BLaER1 treated with 17β-estradiol and CSF1 and Interleukin-3, amounts not matched to agents 10 nM and 100 nM (cell line): ENCODE data around the gene ACBD4.

Experiments
- H3K27ac ChIP-seq, 11 experiments: shearing (Covaris generic); formaldehyde crosslinking; 2 replicates each; pipeline ENCODE4 v1.8.1; 2022
- H3K27me3 ChIP-seq, 11 experiments: shearing (Covaris generic); formaldehyde crosslinking; 2 replicates each; pipeline ENCODE4 v1.8.1; 2022
- H3K36me3 ChIP-seq, 11 experiments: shearing (Covaris generic); formaldehyde crosslinking; 2 replicates each; pipeline ENCODE4 v1.8.1; 2022
- H3K4me1 ChIP-seq, 10 experiments: shearing (Covaris generic); formaldehyde crosslinking; 2 replicates each; pipeline ENCODE4 v1.8.1; 2022
- H3K4me2 ChIP-seq, 11 experiments: shearing (Covaris generic); formaldehyde crosslinking; 2 replicates each; pipeline ENCODE4 v1.8.1; 2022
- H3K4me3 ChIP-seq, 10 experiments: shearing (Covaris generic); formaldehyde crosslinking; 2 replicates each; pipeline ENCODE4 v1.8.1; 2022
- H3K9ac ChIP-seq, 11 experiments: shearing (Covaris generic); formaldehyde crosslinking; 2 replicates each; pipeline ENCODE4 v1.8.1; 2022
- H3K9me3 ChIP-seq, 11 experiments: shearing (Covaris generic); formaldehyde crosslinking; replicated peaks in 1 of 11; 2 replicates each; pipeline ENCODE4 v1.8.1; 2022
- H4K20me1 ChIP-seq, 11 experiments: shearing (Covaris generic); formaldehyde crosslinking; 2 replicates each; pipeline ENCODE4 v1.8.1; 2022
- Cebpa-rat ChIP-seq, 11 experiments: shearing (Covaris generic); IDR thresholded peaks; 2 replicates each; pipeline ENCODE4 v1.8.1; 2022

ACBD4 gene

DNA sequence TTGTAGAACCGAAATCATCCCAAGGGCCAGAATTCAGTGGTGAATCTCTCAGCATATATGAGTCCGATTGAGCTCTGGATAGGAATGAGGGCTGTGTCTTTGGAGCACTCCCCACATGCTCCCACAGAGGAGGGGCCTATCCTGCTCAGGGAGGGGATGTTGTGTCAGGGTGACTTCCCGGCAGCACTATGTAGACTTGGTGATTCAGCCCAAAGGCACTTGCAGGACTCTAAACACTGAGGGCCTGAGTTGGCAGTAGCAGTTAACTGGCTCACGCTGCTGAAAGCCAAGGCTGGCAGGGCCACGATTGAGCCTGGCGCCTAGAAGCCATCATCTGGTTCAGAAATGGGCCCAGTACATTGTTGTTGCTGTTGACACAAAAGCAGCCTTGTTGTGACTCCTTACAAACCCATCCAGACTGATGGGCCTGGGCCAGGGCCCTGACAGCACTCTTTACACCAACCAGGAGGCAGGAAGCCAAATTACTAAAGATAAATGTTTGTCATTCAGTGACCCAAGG is 42.5 kb upstream of the ACBD4 start:
- H4K20me1 ChIP-seq = peaks cover 14 to 90% (median 53%) of the 10 kb centered on the region in 11 experiments; a peak in 21 of 22 replicates
- H3K27ac ChIP-seq = no peak overlapping the region
- no peak for TF ChIP-seq Cebpa-rat (IDR thresholded peaks at IDR 0.05)
- H3K27me3 ChIP-seq = no peaks in the 10 kb centered on the region
- H3K4me1 ChIP-seq = peaks cover 0 to 7% (median 2%) of the 10 kb centered on the region in 10 experiments; a peak in 5 of 20 replicates
- peaks cover 98 to 100% (median 100%) of the 10 kb centered on the region in 11 experiments for H3K36me3 ChIP-seq
- H3K4me2 ChIP-seq = no peak overlapping the region
- H3K9me3 ChIP-seq = no peaks in the 10 kb centered on the region
- no peak overlapping the region for H3K4me3 ChIP-seq
- peak overlapping the region in 5 of 11 experiments; percentile 6 to 23 (median 7); a peak in 5 of 22 replicates for H3K9ac ChIP-seq

DNA sequence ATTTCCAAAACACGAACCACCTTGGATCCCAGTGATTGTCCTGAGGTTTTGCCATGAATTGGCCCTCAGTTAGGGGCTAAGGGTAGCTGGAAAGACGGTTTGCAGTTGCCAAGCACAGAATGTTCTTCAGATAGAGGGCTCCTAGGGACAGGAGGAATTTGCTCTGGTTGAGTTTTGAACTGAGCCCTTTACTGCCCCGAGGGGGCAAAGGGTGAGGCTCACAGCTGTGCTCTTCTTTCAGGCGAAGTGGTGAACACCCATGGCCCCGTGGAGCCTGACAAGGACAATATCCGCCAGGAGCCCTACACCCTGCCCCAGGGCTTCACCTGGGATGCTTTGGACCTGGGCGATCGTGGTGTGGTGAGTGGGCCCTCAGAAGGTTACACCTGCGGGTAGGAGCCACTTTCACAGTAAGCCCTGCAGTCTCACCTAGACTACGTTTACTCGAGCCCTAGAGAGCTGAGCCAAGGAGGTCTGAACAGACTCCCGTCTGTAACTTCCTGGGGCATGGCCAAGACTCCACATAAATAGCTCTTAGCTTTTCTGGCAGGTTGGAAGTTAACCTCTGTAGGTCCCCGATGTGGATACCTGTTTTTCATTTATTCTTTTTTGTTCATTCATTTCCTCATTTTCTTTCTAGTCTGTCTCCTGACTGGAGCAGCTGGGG is 41.9 kb upstream of the ACBD4 start:
- Histone ChIP-seq H4K20me1 (peaks cover 14 to 90% (median 49%) of the 10 kb centered on the region in 11 experiments; a peak in 21 of 22 replicates), H3K9ac (peak overlapping the region in 6 of 11 experiments; percentile 6 to 23 (median 9); a peak in 5 of 22 replicates), H3K36me3 (peaks cover 98 to 100% (median 100%) of the 10 kb centered on the region in 11 experiments), H3K27me3 (no peaks in the 10 kb centered on the region), H3K4me1 (peaks cover 0 to 7% (median 0%) of the 10 kb centered on the region in 10 experiments; a peak in 4 of 20 replicates), H3K9me3 (no peaks in the 10 kb centered on the region), H3K4me2 (no peak overlapping the region), H3K4me3 (no peak overlapping the region), H3K27ac (no peak overlapping the region)
- TF ChIP-seq Cebpa-rat (IDR thresholded peaks at IDR 0.05) = no peak

DNA sequence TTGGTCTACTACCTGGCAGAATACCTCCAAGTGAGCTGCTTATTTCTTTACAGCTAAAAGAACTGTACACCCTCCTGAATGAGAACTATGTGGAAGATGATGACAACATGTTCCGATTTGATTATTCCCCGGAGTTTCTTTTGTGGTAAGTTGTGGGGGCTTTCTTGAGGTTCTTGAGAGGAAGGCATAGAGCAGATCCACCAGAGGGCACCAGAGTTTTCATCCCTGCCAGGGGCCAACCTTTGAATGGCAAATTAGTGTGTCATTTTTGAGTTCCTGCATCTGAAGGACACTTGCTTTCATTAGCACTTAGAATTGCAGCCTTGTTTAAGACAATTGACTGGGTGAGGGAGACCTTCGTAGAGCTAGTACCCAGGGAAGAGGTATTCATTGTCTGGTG is 39.3 kb upstream of the ACBD4 start:
- Histone ChIP-seq H3K27ac (peak overlapping the region in 1 of 11 experiments; percentile 4; a peak in 1 of 22 replicates), H3K27me3 (no peaks in the 10 kb centered on the region), H3K9ac (peak overlapping the region in 2 of 11 experiments; percentile 29 to 45; a peak in 3 of 22 replicates), H3K4me2 (0 out of 22 replicates have a peak overlapping the region, but pooled peaks of 1 of the 11 experiments have one; percentile 15), H4K20me1 (peaks cover 14 to 84% (median 43%) of the 10 kb centered on the region in 11 experiments; a peak in 21 of 22 replicates), H3K4me1 (peaks cover 0 to 7% (median under 1%) of the 10 kb centered on the region in 10 experiments; a peak in 5 of 20 replicates), H3K36me3 (peaks cover 94 to 100% (median 97%) of the 10 kb centered on the region in 11 experiments), H3K9me3 (no peaks in the 10 kb centered on the region), H3K4me3 (no peak overlapping the region)
- TF ChIP-seq Cebpa-rat (IDR thresholded peaks at IDR 0.05) = no peak

DNA sequence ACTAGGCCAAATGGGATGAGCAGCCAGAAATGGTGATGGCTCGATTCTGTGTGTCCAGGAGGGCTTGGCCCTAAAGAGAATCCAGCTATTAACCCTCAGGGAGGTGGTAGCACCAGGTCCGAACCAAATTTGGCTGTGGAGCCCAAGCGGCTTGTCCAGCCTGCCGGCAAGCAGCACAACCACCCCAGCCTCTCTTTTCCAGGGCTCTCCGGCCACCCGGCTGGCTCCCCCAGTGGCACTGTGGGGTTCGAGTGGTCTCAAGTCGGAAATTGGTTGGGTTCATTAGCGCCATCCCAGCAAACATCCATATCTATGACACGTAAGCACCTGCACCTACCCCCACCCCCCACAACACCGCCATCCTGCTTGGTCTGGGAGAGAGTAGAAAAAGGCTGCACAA is 38.6 kb upstream of the ACBD4 start:
- peak overlapping the region in 2 of 11 experiments; percentile 3 to 45; a peak in 1 of 22 replicates for H3K9ac ChIP-seq
- H3K36me3 ChIP-seq = peaks cover 94 to 100% (median 97%) of the 10 kb centered on the region in 11 experiments
- H4K20me1 ChIP-seq = peaks cover 8 to 83% (median 40%) of the 10 kb centered on the region in 11 experiments; a peak in 21 of 22 replicates

DNA sequence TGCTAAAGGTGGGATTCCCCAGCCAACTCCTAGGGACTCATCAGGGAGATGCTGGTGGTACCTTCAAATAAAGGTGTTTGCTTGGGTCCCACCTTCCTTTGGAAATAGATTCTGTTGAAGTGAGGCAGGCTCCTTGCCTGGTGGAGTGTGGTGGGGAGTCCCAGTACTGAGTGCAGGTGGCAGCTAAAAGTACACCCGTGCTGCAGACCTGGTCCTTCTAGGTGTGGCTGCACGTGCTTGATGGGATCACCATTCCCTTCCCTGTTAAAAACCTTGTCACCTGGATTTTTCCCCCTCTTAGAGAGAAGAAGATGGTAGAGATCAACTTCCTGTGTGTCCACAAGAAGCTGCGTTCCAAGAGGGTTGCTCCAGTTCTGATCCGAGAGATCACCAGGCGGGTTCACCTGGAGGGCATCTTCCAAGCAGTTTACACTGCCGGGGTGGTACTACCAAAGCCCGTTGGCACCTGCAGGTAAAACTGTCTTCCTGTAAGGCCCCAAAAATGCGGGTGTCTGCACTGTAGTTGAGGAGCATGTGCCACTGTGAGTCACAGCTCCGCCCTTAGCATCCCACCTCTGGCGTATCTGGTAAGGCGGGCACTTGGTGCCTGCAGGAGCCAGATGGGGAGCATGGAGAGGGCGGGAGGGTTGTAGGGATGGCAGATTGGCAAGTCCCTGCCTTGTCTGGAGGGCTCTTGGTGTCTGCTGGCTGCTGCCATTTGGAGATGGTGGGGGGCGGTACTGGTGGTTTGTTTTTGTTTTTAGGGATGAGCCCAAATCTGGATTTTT is 37.2 kb upstream of the ACBD4 start:
- no peak for TF ChIP-seq Cebpa-rat (IDR thresholded peaks at IDR 0.05)
- H3K36me3 ChIP-seq = peaks cover 94 to 100% (median 97%) of the 10 kb centered on the region in 11 experiments

More for the DNA sequence above, 38.6 kb upstream of the ACBD4 start:
- Histone ChIP-seq H3K4me1 (peaks cover 0 to 15% (median 4%) of the 10 kb centered on the region in 10 experiments; a peak in 9 of 20 replicates), H3K9me3 (no peaks in the 10 kb centered on the region), H3K4me3 (no peak overlapping the region), H3K4me2 (no peak overlapping the region), H3K27ac (no peak overlapping the region), H3K27me3 (no peaks in the 10 kb centered on the region)
- no peak for TF ChIP-seq Cebpa-rat (IDR thresholded peaks at IDR 0.05)

DNA sequence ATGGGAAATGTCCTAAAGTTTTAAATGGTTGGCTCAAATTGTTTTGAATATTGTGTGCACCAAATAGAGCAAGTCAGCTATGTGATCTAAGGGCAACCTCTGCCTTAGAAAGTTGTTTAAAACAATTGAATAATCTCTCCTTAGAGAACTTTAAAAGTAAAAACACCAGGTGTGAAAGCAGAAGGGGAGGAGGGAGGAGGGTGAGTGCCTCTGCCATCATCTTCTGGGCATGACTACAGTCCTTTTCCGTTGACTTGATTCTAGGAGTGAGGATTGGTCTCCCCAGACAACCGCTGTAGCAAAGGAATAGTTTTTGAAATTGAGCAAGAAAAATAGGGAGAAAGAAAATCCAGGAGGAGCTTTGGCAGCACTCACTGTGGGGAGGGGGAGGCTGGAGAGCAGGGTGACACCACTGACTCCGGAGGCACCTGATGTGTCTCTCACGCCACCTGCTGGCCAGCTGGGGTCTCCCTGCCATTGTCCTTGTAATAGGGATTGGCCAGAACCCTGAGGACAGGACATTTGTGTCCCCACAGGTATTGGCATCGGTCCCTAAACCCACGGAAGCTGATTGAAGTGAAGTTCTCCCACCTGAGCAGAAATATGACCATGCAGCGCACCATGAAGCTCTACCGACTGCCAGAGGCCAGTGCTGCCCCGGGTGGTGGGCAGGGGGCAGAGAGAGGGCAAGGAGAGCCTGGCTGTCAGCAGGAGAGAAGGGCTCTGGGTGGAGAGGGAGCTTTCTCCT is 36.4 kb upstream of the ACBD4 start:
- Histone ChIP-seq H3K27ac (no peak overlapping the region), H3K9me3 (no peaks in the 10 kb centered on the region), H3K9ac (no peak overlapping the region), H3K4me3 (no peak overlapping the region), H3K4me1 (peaks cover 0 to 24% (median 6%) of the 10 kb centered on the region in 10 experiments; a peak in 9 of 20 replicates), H4K20me1 (peaks cover 8 to 75% (median 27%) of the 10 kb centered on the region in 11 experiments; a peak in 16 of 22 replicates), H3K4me2 (no peak overlapping the region), H3K27me3 (no peaks in the 10 kb centered on the region), H3K36me3 (peaks cover 94 to 100% (median 97%) of the 10 kb centered on the region in 11 experiments)
- no peak for TF ChIP-seq Cebpa-rat (IDR thresholded peaks at IDR 0.05)

More for the DNA sequence above, 37.2 kb upstream of the ACBD4 start:
- peaks cover 8 to 80% (median 33%) of the 10 kb centered on the region in 11 experiments; a peak in 17 of 22 replicates for H4K20me1 ChIP-seq
- H3K4me2 ChIP-seq = no peak overlapping the region
- no peaks in the 10 kb centered on the region for H3K27me3 ChIP-seq
- no peak overlapping the region for H3K27ac ChIP-seq
- no peaks in the 10 kb centered on the region for H3K9me3 ChIP-seq
- H3K9ac ChIP-seq = no peak overlapping the region
- peaks cover 0 to 24% (median 6%) of the 10 kb centered on the region in 10 experiments; a peak in 9 of 20 replicates for H3K4me1 ChIP-seq
- no peak overlapping the region for H3K4me3 ChIP-seq

DNA sequence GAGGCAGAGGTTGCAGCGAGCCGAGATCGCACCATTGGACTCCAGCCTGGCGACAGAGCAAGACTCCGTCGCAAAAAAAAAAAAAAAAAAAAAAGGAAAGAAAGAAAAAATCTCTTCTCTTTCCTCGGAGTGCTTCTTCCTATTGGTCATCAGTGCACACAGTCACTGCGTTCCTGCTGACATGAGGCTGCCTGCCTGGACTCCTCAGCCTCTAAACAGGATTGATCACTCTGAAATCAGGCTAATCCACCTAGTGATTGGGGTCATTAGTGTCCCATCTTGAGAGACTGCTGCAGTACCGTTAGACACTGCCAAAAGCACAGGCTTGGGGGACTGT is 34.0 kb upstream of the ACBD4 start:
- Histone ChIP-seq H3K4me2 (peak overlapping the region in 5 of 11 experiments; percentile 0 to 41 (median 9); a peak in 4 of 22 replicates), H3K9ac (peak overlapping the region in 9 of 11 experiments; percentile 1 to 46 (median 16); a peak in 7 of 22 replicates), H3K4me3 (no peak overlapping the region), H4K20me1 (peaks cover 0 to 77% (median 19%) of the 10 kb centered on the region in 11 experiments; a peak in 12 of 22 replicates), H3K27me3 (no peaks in the 10 kb centered on the region), H3K27ac (peak overlapping the region in 4 of 11 experiments; percentile 8 to 53 (median 37); a peak in 4 of 22 replicates), H3K4me1 (peaks cover 0 to 20% (median 7%) of the 10 kb centered on the region in 10 experiments; a peak in 10 of 20 replicates), H3K9me3 (no peaks in the 10 kb centered on the region), H3K36me3 (peaks cover 94 to 100% (median 98%) of the 10 kb centered on the region in 11 experiments)
- no peak for TF ChIP-seq Cebpa-rat (IDR thresholded peaks at IDR 0.05)
